HG03135 (cell line): ENCODE measurements around the gene CRYGN.

Experiments used
- ATAC-seq: cut with Tn5 transposase; IDR thresholded peaks from one replicate; pipeline ENCODE4 v1.9.1; 2021; ENCODE audit warnings: mild to moderate bottlenecking, moderate library complexity; ENCODE audit not compliant: unreplicated experiment

The CRYGN gene

DNA sequence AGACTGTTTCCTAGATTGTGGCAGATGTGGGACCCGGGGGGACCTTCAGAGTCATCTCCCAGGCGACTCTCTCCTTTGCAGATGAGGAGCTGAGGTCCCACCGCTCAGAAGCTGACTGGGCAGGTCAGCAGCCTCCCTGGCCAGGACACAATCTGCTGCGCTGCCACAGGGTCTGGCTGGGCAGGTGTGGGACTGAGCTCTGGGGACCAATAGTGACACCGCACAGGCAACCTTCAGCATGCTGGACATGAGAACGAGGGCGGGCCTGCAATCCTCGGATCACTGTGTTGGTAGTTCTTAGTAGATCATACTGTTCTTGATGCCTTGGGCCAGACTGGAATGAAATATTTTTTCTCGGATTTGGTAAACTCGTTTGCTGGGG is 20.5 kb upstream of the CRYGN start:
- ATAC-seq = no peak

DNA sequence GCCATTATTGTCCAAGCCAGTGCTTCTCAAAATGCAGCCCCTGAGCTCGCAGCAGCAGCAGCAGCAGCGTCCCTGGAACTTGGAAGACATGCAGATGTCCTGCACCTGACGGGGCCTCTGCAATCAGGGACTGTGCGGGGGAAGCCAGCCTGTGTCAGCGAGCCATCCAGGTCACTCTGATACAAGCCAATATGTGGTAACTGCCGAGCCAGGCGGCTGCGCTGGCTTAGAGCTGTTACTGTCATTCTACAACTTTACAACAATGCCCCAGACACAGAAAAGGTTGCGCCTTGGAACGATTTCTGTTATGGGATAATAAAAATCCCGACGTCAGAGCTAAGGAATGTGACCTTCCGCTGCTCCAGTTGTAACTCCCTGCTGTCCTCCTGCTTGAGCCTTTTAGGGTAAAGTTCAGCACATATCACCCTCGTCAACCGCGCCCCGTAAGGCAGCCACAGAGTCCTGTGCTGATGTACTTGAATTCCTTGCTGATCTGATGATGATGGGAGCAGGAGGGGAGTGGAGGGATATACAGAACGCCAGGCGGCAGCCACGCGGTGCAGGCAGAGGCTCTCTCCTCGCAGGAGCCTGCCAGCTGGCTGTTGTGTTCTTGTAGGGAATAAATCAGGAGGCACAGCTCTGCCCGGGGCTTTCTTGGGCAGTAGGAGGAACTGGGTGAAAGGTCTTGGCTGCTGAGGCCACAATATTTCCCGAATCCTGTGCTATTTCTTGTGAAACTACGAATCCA is 20.0 kb upstream of the CRYGN start:
- ATAC-seq = no peak

DNA sequence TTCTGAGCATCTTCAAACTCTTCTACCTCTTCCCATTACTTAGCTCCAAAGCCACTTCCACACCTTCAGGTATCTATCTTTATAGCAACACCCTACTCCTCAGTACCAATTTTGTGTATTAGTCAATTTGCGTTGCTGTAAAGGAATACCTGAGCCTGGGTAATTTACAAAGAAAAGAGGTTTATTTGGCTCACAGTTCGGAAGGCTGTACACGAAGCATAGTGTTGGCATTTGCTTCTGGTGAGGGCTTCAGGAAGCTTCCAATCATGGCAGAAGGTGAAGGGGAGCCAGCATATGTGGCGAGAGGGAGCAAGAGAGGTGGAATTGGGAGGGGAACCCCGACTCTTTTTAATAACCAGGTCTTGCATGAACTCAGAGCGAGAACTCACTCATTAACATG is 17.6 kb upstream of the CRYGN start:
- no peak for ATAC-seq

DNA sequence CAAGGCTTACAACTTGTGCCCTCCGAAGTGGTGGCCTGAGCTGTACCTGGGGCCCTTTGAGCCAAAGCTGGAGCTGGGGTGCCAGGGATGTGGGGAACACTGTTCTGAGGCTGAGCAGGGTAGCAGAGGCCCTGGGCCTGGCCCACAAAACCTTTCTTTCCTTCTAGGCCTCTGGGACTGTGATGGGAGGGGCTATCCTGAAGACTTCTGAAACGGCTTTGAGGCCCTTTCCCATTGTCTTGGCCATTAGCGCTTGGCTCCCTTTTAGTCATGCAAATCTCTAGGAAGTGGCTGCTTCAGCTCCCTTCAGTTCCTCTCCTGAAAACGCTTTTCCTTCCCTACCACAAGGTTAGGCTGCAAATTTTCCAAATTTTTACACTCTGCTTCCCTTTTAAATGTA is 16.8 kb upstream of the CRYGN start:
- no peak for ATAC-seq

DNA sequence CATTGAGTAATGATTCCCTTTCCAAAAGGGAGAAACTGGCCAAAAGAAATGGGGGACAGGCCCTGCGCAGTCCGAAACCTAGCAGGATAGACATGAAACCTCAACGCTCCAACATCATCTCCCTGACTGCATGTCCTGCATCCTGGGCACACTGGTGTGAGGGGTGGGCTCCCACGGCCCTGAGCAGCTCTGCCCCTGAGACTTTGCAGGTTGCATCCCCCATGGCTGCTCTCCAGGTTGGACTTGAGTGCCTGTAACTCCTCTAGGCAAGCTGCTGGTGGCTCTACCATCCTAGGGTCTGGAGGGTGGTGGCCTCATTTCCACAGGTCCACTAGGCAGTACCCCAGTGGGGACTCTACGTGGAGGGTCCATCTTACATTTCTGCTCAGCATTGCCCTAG is 16.3 kb upstream of the CRYGN start:
- no peak for ATAC-seq

DNA sequence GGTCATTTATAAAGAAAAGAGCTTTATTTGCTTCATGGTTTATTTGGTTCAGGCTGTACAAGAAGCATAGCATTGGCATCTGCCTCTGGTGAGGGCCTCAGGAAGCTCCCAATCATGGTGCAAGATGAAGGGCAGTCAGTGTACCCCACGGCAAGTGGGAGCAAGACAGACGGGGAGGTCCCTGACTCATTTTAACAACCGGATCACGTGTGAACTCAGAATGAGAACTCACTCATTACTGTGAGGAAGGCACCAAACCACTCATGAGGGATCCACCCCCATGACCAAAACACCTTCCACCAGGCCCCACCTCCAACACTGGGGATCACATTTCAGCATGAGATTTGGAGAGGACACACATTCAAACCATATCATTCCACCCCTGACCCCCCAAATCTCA is 15.7 kb upstream of the CRYGN start:
- ATAC-seq = no peak

DNA sequence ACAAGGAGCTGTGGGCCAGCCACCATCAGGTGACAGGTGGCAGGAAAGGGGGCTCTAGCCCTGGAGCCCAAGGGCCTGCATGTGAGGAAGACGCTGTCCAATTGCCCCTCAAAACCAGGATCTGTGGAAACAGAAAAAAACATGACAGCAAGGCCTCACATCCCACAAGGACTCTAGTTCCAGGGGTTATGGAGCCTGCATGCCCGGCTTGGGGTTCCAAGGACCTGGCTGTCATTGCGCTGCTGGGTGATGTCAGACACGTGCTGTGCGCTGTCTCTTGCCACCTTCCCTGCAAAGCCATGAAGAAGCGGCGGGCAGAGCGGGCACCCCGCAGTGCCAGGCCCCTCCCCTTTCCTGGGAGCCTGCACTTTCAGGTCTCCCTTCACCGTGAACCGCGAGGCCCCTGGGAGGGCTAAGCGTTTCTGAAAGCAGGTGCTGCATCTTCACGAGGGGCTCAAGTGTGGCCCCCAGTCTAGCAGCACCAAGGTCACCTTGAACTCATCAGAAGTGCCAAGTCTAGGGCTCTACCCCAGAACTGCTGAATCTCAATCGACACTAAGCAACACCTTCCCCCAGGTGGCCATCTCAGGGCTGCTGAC is 15.1 kb upstream of the CRYGN start:
- no peak for ATAC-seq

DNA sequence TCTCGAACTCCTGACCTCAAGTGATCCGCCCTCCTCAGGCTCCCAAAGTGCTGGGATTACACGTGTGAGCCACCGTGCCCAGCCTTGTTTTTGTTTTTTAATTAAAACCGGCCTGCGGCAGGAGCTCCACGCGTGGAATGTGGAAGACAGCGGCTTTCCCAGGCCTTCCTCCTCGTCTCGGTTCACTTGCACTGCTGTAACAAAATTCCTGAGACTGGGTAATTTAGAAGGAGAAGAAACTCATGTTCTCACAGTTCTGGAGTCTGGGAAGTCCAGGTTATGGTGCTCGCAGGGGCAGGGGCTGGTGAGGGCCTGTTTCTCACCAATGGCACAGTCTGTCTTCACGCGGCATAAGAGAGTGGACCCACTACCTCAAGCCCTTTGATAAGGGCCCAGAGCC is 14.4 kb upstream of the CRYGN start:
- no peak for ATAC-seq

DNA sequence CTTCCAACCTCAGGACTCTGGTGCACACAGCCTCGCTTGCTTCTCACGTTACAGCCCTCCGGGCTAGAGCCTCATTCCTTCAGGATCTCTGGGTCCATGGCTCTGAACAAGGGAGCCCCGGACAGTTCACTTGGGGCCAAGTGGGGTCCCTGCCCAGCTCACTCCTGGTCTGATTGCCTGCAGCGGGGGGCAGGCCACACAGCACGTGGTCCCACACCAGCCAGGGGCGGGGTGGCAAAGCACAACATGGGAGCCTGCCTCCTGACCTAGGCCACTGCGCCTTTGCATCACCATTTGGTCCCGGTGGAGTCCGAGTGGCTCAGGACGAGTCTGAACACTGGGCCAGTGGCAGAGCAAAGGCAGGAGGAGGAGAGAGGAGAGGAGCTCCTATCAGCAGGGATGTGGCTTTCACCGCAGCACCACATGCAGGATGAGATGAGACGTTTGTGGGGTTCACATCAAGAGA is 13.4 kb upstream of the CRYGN start:
- ATAC-seq = no peak

DNA sequence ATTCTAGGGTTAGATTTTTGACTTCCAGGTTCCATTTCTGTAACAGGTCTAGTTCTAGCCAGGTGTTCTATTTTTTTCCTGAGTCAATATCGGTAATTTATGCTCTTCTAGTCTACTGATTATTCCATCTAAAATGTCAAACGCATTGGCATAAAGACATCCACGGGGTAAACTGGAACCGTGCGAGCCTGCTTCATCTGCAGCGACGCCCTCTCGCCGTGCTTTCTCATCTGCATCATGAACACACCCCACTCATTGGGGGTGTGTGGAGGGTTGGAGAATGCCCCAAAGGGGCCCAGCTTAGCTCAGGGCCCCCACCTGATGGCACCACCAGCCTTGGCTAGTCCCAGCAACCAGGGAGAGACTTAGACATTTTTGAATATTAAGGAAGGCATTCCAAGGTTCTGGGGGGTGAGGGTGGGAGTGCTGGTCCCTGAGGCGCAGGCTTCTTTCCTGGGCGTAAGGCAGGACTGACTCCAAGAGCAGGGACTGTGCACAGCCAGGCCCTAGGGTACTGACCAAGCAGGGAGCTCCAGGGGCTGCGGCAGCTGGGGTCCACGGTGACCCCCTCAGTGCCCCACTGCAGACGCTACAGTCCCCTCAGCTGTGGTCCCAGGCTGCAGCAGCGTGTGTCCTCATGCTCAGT is 12.9 kb upstream of the CRYGN start:
- ATAC-seq = no peak

DNA sequence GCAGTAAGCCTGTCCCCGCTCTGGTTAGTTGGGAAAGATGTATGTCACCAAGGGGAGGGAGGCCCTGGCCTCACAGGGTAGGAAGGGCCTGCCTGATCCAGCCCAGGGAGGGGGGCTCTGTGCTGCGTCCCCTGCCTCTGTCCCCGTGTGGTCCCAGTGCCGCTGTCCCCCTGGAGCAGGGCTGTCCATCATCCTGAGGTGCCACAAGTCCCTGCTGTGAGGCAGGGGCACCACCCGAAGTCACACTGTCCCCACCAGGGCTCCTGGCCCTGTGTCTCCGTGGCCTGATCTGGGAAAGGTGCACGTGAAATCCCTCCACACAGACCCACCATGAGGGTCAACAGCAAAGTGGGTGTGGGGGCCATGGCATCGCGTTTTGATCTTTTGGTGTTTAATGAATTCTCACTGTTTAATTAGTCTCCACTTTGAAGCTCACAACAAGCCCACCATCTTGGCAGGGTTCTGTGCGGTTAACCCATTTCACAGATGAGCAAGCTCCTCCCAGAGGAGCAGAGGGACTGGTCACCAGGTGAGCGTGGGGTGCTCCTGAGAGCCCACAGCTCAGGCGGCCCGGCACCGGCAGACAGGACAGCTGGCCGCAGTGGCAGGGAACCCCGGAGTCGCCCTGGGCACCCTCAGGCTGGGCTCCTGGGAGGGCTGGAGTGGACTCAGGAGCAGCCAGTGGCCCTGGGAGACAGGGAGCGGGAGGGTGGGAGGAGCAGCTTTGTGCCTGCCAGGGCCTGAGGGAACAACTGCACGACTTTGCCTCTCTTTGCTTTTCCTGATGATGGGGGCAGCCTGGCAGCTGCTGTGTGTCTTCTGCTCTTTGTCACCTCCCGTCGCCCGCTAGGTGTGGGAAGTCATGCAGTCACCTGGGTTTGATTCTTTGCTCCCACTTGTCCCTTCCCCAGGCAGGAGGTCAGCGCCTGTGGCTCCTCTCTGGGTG is 12.0 kb upstream of the CRYGN start:
- ATAC-seq = no peak

DNA sequence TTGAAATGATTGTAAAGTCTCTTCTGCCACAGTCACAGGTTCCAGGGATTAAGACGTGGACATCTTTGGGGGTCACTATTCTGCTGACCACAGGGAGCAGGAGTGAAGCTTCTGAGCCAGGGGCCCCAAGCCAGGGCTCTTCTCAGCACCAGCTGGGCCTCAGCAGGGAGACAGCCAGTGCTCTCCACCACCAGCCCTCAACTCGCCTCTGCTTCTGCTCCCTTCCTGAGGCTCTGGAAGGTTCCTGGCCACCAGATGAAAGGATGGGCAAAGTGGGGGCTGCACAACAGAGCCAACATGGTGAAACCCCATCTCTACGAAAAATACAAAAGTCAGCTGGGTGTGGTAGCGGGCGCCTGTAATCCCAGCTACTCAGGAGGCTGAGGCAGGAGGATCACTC is 11.2 kb upstream of the CRYGN start:
- ATAC-seq = no peak

DNA sequence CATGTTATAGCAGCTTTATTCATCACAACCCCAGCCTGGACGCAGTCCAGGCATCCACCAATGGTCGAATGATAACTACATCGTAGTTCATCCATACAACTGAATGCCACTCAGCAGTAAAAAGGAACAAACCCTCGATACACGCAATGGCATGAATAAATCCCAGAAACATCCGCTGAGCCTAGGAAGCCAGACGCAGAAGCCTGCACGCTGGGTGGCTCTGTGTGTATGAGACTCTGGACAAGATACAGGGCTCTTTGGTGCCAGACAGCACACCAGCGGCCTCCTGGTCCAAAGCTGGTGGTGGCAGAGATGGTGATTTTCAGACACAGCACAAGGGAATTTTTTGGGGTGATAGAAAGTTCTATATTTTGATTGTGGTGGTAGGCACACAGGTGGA is 10.0 kb upstream of the CRYGN start:
- no peak for ATAC-seq

DNA sequence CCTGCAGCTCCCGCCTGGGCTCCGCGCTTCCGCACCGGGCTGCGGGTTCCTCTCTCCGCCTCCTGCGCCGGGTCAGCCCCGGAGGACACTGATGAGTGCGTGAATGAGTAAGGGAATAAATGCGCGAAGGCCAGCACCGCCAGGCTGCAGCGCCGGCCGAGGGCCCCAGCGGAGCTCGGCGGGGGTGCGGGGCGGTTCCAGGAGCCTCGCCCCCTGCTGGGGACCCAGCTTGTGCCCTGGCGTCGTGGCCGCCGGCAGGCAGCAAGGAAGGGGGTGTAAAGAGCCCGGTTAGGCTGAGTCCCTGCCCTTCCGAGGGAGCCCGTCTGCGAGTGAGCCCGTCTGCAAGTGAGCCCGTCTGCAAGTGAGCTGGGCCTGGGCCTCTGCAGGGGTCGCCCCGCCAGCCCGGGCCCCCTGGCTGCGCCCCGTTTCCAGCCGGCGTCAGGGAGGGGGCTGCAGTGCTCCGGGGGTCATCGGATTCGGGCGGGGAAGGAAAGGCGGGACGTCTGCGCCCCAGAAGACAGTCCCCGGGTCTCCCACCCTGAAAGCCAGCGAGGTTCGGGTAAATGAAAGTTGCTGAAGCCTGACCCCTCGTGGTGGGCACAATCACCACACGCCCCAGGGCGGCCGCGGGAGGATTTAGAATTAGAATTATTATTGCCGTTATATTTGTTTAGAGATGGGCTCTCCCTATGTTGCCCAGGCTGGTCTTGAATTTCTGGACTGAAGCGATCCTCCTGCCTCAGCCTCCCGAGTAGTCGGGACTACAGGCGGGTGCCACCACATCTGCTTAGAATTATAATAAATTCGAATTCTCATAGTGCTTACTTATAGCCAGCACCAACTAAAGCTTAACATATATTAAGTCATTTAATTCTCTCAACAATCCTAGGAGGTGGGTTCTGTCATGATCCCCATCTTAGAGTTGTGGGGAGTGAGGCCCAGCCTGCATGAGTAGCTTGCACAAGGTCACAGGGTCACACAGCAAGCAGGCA is 8.6 kb upstream of the CRYGN start:
- peak; percentile 69 for ATAC-seq

DNA sequence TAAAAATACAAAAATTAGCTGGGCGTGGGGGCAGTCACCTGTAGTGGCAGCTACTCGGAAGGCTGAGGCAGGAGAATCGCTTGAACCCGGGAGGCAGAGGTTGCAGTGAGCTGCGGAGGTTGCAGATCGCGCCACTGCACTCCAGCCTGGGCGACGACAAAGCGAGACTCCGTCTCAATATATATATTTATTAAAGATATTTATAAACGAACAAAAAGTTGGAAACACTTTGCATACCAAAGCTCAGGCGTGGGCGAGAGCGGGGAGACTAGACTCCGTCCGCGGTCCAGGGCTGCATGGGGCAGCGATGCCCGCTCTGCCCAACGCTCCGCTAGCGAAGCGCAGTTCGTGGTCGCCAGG is 7.9 kb upstream of the CRYGN start:
- no peak for ATAC-seq

DNA sequence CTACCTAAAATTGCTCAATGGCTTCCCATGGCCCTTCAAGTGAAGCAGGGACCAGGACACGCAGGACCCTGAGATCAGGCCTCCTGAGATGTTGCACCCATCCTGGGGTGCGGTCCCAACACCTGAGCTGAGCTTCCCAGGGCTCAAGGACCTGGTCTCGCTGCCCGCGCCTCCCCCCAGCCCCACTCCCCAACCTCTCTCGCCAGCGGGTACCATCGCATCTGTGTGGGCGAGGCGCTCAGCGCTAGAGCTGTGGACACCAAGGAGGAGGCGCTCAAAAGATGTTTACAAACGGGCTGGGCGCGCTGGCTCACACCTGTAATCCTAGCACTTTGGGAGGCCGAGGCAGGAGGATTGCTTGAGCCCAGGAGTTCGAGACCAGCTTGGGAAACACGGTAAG is 7.4 kb upstream of the CRYGN start:
- no peak for ATAC-seq

DNA sequence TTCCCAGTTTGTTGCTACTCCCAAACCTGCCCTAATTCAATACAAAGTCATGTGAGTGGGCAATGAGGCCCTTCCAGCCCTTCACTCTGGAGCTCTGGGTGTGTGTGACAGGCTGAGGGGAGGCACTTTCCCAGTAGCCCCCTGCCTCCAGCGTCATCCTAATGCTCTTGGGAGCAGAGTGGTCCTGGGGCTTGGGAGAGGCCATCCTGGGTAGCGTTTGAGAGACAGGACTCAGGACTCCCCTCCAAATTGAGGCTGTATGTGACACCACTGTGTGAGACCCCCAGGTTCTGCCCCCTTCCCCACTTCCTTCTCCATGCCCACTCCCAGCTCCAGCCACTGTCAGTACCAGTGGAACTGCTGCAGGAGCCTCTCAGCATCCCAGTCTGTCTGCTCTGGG is 6.5 kb upstream of the CRYGN start:
- ATAC-seq = no peak

DNA sequence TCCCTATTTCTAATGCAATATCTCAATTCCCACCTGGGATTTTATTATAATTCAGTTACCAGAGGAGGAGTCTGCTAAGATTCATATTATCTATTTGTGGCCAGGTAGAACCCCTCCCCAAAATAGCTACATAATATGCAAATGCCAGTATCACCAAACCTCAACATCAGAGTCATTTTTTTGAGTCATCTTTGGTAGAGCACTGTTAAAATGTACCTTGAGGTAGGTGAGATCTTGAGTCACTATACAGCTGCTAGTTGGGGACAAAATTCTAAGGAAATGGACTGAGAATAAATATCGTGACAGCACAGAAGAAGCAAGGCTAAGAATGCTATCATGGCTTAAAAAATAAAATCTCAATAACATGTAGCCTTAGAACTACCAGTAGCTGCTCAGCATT is 4.7 kb upstream of the CRYGN start:
- no peak for ATAC-seq

DNA sequence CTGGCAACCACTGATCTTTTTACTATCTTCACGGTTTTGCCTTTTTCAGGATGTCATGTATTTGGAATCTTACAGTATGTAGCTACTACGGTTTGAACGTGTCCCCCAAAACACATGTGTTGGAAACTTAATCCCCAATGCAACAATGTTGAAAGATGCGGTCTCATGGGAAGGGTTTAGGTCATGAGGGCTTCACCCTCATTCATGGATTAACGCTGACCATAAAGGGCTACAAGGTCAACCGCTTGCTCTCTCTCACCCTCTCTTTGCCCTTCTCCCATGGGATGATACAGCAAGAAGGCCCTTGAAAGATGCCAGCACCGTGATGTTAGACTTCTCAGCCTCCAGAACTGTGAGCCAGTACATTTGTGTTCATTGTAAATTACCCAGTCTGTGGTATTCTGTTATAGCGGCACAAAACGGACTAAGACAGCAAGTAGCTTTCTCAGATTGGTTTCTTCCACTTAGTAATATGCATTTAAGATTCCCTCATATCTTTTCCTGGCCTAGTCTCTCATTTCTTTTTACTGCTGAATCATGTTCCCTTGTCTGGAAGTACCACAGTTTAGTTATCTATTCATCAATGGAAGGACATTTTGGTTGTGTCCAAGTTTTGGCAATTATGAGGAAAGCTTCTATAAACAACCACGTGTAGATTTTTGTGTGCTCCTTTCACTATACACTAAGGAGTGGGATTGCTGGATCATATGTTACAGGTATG is 3.0 kb upstream of the CRYGN start:
- no peak for ATAC-seq
